Measurements from ENCODE around the gene ZNF30. TPM values are rescaled to one million over a fixed set of nuclear protein-coding genes. Genes with fewer than 3 reads are reported as not detected.

ZNF30 gene
- total RNA-seq, 6 experiments from 2014 or later = 0.95 to 4.0 (median 1.4) TPM

GRCh38 chr19:34985249-34986022 is 58.7 kb downstream of the ZNF30 start:
- peak overlapping the region in 2 of 3 donors; percentile 5 to 27 for H3K27ac ChIP-seq
- no peak overlapping the region for H3K4me3 ChIP-seq
- peaks cover 0 to 12% (median 4%) of the 10 kb centered on the region in 4 donors for H3K4me1 ChIP-seq
- H3K27me3 ChIP-seq = no peaks in the 10 kb centered on the region
- no peaks in the 10 kb centered on the region for H3K36me3 ChIP-seq
- peak; percentile 89 to 98 (median 95) for ATAC-seq
- TF ChIP-seq CTCF (IDR thresholded peaks at IDR 0.05) = no peak
- TF ChIP-seq POLR2A (IDR thresholded peaks at IDR 0.05) = no peak
- 25% methylated on average over 7 of the region's 7 CpGs for WGBS (ENCODE audit: insufficient coverage, low coverage, low lambda C conversion rate, missing lambda C conversion rate)
- intact Hi-C loops (cut with DNase I) = no loop called here
- peak; percentile 72 to 80 (median 80) for DNase-seq
- no peaks in the 10 kb centered on the region for H3K9me3 ChIP-seq

- intact Hi-C loops (cut with DNase I) = no loop called here
- Histone ChIP-seq H3K27ac (no peak overlapping the region), H3K4me3 (no peak overlapping the region), H3K9me3 (no peaks in the 10 kb centered on the region), H3K27me3 (no peaks in the 10 kb centered on the region), H3K36me3 (no peaks in the 10 kb centered on the region), H3K4me1 (peaks cover 0 to 12% (median 4%) of the 10 kb centered on the region in 4 donors)
- no peak for TF ChIP-seq POLR2A (IDR thresholded peaks at IDR 0.05)
- no peak for TF ChIP-seq CTCF (IDR thresholded peaks at IDR 0.05)
- 86% methylated on average over 1 of the region's 1 CpG for WGBS (ENCODE audit: insufficient coverage, low coverage, low lambda C conversion rate, missing lambda C conversion rate)
- no peak for ATAC-seq
- DNase-seq = no peak
These were observed 61.4 kb downstream of the ZNF30 start for GRCh38 chr19:34988119-34988518.

- H3K27ac ChIP-seq = no peak overlapping the region
- H3K36me3 ChIP-seq = no peaks in the 10 kb centered on the region
- no peak overlapping the region for H3K4me3 ChIP-seq
- 93% methylated on average over 4 of the region's 6 CpGs for WGBS (ENCODE audit: insufficient coverage, low coverage, low lambda C conversion rate, missing lambda C conversion rate)
- TF ChIP-seq POLR2A (IDR thresholded peaks at IDR 0.05) = no peak
- TF ChIP-seq CTCF (IDR thresholded peaks at IDR 0.05) = no peak
- no peak for ATAC-seq
- H3K27me3 ChIP-seq = no peaks in the 10 kb centered on the region
- peaks cover 0 to 12% (median 5%) of the 10 kb centered on the region in 4 donors for H3K4me1 ChIP-seq
- intact Hi-C loops (cut with DNase I) = no loop called here
- H3K9me3 ChIP-seq = no peaks in the 10 kb centered on the region
- DNase-seq = no peak
These were observed 62.6 kb downstream of the ZNF30 start for GRCh38 chr19:34989298-34989697.

- no peak for ATAC-seq
- Histone ChIP-seq H3K36me3 (no peaks in the 10 kb centered on the region), H3K4me3 (no peak overlapping the region), H3K9me3 (no peaks in the 10 kb centered on the region), H3K27me3 (no peaks in the 10 kb centered on the region), H3K27ac (no peak overlapping the region), H3K4me1 (peaks cover 0 to 18% (median 12%) of the 10 kb centered on the region in 4 donors)
- peak in 1 of 3 donors; percentile 7 for DNase-seq
- no peak for TF ChIP-seq POLR2A (IDR thresholded peaks at IDR 0.05)
- no peak for TF ChIP-seq CTCF (IDR thresholded peaks at IDR 0.05)
- intact Hi-C loops (cut with DNase I) = no loop called here
- 66% methylated on average over 12 of the region's 13 CpGs for WGBS (ENCODE audit: insufficient coverage, low coverage, low lambda C conversion rate, missing lambda C conversion rate)
These were observed 64.0 kb downstream of the ZNF30 start for GRCh38 chr19:34990578-34991192.
